GM19239 (cell line): ENCODE data around the gene GINS1.

Source experiments
- DNase-seq: peaks from one replicate; pipeline ENCODE4 v3.0.0; 2011; ENCODE audit warnings: low spot score; ENCODE audit not compliant: insufficient read length
- FAIRE-seq: peaks from 2 replicates; lab custom pipeline; 2011; peaks lifted over from hg19 to GRCh38; lab: Jason Lieb, UNC

Gene GINS1

DNA sequence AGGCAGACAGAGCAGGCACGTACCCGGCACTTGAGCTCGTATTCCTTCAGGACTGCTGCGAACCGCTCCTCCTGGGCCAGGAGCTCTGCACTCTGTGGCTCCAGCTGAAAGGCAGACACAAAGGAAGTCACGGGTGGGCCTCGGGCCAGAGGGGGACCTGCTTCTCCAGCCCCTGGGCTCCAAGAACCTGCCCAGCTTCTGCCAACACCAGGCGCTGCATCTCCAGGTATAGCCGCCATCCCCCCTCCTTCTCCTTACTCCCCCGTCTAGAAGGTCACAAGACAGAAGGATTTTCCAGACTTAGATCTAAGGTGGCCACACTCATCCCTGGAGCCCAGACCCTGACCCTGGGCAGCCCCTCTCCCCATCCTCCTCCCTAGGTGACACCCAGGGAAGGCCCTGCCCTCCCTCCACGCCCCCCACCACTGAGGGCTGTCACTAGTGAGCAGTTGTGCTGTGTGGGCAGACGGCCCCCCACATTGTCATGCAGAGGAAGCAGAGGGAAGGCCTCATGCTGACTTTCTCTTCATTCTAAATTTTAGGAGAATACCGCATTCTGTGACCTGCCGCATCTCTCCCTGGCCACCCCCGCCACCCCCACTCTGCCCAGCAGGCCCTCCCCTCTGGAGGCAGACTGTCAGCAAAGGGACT lies 81.9 kb downstream of the GINS1 start:
- no peak for FAIRE-seq
- no peak for DNase-seq

DNA sequence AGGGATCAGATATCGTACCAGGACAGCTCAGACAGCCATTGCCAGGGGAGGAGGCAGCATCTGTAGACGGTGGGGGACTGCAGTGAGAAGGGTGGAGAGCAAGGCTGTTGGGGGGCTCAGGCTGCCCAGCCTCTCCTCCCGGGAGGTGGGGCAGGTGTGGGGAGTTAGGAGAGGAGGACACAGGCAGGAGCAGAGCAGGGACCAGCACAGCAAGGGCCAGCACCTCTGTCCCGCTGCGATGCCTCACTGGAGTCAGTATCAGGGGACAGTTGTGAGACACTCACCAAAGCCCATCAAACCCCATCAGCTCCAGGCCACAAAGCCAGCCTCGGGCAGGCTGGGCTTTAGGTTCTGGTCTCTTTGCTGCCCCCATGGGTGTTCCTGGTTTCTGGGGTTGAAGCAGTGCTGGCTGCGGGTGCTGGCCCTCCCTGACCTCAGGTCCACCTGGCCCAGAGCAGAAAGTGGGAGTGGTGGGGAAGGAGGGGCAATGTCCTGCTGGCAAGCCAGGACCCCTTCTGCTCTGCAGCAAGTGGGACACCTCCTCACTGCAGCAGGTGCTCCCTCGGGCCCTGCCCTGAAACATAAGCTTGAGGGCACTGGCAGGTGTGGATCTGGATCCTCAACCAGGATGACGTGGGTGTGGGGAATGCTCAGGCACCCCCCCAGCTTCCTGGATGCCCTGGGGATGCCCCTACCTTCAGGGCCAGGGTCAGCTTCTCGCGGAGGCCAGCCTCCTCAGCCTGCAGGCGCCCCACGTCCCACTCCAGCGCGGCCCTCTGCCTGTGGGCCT lies 83.4 kb downstream of the GINS1 start:
- DNase-seq (no peak), FAIRE-seq (no peak)

DNA sequence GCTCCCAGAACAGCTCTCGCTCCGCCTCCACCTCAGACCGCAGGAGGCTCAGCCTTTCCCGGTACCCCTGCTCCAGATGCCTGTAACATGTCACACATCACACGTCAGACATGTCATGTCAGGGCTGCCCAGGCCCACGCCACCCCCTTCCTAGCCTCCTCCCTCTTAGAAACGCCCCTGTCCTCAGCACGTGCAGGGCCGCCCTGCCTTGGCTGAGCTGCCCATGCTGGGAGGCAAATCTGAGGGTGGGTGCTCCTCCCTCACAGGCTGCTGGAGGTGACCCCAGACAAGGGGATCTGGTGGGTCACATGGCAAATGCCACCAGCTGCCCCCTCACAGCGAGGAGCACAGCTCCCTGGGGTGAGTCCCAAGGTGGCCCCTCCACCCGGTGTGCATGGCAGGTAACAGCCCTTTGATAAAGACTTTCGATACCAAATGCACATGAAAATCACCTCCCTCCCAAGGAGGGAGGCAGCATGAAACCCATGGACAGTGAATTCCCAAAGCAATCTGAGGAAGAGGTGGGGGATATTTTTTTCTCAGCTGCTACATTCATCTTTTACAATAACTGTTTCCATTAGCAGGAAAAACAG lies 84.1 kb downstream of the GINS1 start:
- no peak for DNase-seq
- no peak for FAIRE-seq

DNA sequence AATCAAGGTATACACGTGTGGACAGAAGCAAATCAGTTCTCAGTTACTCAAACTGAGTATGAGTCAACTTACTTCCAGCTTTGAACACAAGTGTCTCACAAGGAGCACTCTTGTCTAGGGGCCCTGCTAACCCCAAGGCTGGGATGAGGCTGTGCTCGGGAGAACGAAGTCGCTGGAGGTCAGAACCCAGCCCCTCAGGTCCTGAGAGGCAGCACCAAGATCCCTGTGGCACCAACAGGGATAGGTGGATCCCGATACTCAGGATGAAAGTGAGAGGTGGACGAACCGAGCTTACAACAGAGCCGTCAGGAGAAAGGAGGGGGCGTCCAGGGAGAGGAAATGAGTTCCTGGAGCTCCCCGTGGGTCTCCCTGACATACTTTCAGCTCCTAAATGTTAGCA lies 85.7 kb downstream of the GINS1 start:
- FAIRE-seq: no peak
- DNase-seq: no peak

DNA sequence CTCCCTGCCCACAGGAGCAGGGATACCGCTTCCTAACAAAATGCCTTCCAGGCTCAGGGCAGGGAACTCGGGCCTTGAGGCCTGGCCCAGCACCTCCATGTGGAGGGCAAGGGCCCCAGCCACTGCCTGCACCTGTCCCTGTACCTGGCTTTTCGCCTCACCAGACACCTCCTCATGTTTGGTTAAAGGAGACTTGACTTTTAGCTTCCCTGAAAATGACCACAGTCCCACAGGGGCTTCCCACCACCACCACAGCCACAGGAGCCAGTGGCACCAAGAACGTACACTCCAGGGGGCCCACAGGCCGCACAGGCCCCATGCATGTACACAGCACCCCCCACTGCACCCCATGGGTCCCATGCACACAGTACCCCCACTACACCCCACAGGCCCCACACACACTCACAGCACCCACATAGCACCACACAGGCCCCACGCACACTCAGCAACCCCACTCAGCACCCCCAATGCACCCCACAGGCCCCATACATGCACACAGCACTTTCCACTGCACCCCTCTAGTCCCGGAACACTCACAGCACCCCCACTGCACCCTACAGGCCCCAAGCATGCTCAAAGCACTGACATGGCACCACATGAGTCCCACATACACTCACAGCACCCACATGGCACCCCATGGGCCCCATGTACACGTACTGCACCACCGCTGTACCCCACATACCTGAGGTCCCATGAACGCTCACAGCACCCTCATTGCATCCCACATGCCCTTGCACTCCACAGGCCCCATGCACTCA lies 86.5 kb downstream of the GINS1 start:
- FAIRE-seq (no peak), DNase-seq (no peak)

DNA sequence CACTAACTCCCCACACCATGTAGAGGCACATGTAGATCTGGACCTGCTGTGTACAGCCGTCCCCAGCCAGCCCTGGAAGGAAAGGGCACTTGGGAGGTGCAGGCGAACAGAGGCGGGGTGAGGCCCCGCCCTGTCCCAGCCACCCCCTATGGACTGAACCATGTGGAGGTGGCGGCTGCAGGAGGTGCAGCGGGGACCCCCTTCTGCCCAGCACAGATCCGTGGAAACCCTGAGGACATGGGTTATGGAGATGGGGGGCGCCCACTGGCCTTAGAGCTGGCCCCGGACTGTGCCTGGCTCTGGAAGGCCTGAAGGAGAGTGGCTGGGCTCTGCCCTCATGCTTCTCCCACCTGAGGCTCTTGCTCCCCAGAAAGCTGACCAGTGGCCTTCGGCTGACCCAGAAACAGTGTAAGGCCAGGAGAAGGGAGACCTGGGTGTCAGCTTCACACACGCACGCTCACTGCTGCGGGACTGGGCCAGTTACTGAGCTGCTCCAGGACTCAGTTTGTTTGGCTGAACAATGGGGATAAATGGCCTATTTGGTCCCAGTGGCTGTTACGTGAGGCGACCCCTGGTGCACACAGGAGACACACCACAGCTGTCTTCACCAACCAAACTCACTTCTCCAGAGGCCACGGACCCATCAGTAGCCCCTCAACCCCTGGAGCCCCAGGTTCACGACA lies 87.2 kb downstream of the GINS1 start:
- FAIRE-seq (no peak), DNase-seq (no peak)

DNA sequence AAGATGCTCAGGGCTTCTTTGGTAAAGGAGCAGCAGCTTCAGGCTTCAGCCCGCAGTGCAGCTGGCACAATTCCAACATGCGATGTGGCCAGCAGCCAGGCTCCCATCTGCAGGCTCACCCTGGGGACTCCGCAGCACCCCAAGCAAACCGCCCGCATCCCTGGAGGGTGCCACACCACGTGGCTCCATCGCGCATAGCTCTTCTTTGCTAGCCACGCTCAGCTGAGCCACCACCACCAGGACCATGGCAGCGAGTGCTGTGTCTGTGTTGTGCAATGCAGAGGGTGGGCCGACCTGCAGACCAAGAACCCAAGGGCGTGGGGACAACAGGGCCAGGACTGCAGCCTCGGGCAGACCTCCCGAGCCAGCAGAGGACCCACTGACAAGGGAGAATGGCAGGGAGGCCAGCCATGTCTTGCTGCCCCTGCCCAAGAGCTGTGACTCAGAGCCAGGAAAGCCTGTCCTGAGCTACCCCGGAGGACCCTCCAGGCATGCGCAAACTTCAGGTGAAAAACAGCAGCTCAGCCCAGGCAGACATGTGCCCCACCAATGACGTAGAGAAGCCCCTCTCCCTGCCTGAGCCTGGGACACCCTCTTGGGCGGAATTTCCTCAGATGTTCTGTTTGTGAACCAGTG lies 87.8 kb downstream of the GINS1 start:
- no peak for FAIRE-seq
- DNase-seq: no peak

DNA sequence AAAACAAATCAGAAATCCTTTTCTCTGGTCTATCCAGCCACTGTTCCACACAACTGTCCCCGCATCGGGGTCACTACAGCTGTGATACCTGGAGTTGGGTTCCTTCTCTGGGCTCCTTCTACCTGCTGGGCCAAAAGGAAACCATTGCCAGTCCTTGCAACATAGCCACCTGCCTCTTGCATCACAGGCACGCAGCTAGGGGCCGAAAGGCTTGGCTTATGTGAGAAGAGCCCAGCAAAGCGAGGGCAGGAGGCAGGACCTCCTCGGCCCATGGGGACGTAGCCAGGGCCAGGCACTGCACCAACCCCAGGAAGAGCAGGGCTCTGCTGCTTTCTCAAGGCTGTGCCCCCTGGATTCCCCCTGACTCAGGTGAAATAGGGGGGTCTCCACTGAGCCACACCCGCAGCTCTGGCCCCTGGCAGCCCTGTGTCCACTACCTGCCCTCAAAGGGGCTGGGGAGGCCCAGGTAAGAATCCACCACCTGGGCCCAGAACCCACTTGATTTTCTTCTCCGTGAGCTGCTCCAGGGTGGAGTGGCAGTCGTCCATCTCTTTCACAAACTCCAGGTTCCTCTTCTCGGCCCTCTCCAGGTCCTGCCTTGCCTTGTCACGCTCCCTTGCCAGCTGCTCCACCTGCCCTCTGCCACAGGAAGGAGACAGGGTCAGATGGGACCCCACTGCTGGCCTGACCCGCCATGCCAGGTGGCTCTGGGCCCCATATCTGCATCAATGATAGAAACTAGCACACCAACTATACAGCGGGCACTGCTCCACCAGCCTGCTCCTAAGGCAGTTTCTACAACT lies 88.9 kb downstream of the GINS1 start:
- no peak for DNase-seq
- FAIRE-seq: no peak

DNA sequence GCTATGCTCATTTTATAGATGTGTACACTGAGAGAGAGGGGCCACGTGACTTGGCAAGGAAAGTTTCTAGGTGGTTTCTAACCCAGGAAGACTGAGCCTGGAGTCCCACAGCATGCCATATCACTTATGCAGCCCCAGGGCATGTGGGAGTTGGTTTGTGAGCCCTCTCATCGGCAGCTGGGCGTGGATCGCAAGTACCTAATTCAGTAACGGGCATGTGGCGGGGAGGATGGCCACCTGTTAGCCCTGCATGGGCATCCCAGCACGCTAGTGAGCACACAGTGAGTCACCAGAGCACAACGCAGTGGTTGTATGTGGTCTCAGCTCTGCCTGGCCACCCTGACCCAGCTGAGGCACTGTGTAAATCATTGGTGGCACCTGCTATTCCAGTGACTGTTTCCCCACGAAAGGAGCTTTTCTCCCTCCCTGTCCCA lies 89.5 kb downstream of the GINS1 start:
- FAIRE-seq: no peak

DNA sequence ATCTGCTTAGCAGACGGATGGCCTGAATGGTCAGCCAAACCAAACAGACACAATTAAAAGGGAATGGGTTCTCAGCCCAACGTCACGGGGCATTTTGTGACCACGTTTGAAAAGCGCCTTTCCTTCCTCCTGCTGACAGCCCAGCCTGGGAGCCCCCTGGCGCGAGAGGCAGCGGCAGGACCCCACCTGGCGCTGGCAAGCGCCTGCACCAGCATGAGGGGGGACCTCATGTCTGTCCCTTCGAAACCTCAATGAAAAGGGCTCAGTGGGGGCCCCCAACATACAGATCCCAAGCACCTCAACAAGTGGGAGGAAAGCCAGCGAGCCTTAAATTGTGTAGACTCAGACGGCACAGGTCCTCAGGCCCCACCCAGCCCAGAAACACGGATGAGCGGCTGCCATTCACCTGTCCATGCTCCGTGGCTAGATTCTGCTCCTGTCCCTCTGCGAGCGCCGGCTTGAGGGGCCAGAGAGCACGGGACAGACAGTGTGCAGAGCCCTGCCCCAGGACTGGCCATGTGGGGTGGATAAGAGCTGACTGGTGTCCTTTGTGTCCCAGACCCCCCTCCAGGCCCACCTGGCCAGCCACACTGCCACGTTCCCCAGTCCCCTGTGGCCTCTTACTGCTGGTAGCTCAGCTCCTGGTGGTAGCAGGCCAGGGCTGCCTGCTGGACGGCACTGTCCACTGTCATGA lies 90.3 kb downstream of the GINS1 start:
- DNase-seq (no peak), FAIRE-seq (no peak)

More for the DNA sequence above, 89.5 kb downstream of the GINS1 start:
- no peak for DNase-seq
